Spleen (tissue), 7 donors: ENCODE measurements around the gene SUSD2.

Source experiments
- POLR2A ChIP-seq, 3 donors: fragments of 450-650 bp; IDR thresholded peaks; one replicate each; pipeline ENCODE4 v1.5.1; 2017; ENCODE audit warnings: antibody characterized with exemption in 3 of 3, mild to moderate bottlenecking in 1 of 3
- TF ChIP-seq, protein P1 (sequence below), 11 experiments: fragments of 200-600 bp in 7 of 11; fragments of 450-650 bp in 4 of 11; sonication (generic) in 4 of 11; IDR thresholded peaks in 8 of 11; conservative IDR thresholded peaks in 3 of 11; 1 replicate in 7 of 11; 2 replicates in 4 of 11; pipeline versions ENCODE4 v1.4.0 to v1.8.0; 2016 to 2021; ENCODE audit warnings: antibody characterized with exemption in 11 of 11, inconsistent platforms in 4 of 11, mild to moderate bottlenecking in 1 of 11
- donor health status: DM: no; HTN: no; CAD: no; lungs with moderate emphysema.
- donor health status: DM: no; HTN: no; CAD: no.
- donor health status: DM: no; HTN: no; CAD: no.

DNA sequence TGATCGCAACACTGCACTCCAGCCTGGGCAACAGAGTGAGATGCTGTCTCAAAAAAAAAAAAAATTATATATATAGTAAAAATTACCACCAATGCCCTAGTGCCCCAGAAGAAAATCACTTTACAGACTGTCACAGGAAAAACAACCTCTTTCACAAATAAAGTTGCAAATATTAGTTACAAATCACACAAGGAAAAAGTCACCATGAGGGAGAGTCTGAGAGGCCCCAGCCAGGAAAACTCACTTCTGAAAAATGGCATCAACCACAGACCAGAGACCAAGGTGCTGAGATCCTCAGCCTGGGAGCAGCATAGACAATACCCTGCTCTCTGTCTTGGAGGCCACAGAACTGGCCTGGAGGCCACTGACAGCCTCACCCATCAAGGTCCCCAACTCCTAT is 43.2 kb downstream of the SUSD2 start:
- TF ChIP-seq, protein P1, sequence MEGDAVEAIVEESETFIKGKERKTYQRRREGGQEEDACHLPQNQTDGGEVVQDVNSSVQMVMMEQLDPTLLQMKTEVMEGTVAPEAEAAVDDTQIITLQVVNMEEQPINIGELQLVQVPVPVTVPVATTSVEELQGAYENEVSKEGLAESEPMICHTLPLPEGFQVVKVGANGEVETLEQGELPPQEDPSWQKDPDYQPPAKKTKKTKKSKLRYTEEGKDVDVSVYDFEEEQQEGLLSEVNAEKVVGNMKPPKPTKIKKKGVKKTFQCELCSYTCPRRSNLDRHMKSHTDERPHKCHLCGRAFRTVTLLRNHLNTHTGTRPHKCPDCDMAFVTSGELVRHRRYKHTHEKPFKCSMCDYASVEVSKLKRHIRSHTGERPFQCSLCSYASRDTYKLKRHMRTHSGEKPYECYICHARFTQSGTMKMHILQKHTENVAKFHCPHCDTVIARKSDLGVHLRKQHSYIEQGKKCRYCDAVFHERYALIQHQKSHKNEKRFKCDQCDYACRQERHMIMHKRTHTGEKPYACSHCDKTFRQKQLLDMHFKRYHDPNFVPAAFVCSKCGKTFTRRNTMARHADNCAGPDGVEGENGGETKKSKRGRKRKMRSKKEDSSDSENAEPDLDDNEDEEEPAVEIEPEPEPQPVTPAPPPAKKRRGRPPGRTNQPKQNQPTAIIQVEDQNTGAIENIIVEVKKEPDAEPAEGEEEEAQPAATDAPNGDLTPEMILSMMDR (IDR thresholded peaks at IDR 0.05 in 8 of 11, conservative IDR thresholded peaks at IDR 0.05 in 3 of 11), result no peak
- no peak for TF ChIP-seq POLR2A (IDR thresholded peaks at IDR 0.05)
